ENCODE results near the gene PDZD2.

Gene PDZD2

DNA sequence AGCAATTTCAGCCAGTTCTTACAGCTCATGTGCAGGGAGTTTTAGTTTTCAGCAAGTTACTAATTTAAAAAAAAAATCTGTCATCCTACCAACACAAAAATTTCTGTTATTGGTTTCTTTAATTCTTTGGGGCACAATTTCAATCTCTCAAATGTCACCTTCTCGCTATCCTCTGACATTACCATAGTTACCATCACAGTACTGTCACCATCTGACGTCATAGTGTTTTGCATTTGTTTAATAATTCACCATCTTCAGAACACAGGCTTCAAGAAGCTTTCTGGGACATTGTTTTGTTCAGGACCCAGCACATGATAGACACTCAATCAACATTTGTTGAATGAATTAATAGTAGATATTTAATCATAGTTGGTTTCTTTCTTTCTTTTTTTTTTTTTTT is 155.1 kb downstream of the PDZD2 start:
- Histone ChIP-seq H3K9me3 (no peaks in the 10 kb centered on the region), H3K27me3 (no peaks in the 10 kb centered on the region), H3K4me1 (ENCODE audit: control insufficient read depth in 1 of 2, insufficient read depth in 1 of 2, low read depth in 1 of 2, low read length in 1 of 2) (no peaks in the 10 kb centered on the region), H3K36me3 (no peaks in the 10 kb centered on the region), H3K27ac (no peak overlapping the region), H3K4me3 (ENCODE audit: low read depth in 1 of 2, low read length in 1 of 2) (no peak overlapping the region)
- TF ChIP-seq, protein P1, sequence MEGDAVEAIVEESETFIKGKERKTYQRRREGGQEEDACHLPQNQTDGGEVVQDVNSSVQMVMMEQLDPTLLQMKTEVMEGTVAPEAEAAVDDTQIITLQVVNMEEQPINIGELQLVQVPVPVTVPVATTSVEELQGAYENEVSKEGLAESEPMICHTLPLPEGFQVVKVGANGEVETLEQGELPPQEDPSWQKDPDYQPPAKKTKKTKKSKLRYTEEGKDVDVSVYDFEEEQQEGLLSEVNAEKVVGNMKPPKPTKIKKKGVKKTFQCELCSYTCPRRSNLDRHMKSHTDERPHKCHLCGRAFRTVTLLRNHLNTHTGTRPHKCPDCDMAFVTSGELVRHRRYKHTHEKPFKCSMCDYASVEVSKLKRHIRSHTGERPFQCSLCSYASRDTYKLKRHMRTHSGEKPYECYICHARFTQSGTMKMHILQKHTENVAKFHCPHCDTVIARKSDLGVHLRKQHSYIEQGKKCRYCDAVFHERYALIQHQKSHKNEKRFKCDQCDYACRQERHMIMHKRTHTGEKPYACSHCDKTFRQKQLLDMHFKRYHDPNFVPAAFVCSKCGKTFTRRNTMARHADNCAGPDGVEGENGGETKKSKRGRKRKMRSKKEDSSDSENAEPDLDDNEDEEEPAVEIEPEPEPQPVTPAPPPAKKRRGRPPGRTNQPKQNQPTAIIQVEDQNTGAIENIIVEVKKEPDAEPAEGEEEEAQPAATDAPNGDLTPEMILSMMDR (IDR thresholded peaks at IDR 0.05) = no peak

DNA sequence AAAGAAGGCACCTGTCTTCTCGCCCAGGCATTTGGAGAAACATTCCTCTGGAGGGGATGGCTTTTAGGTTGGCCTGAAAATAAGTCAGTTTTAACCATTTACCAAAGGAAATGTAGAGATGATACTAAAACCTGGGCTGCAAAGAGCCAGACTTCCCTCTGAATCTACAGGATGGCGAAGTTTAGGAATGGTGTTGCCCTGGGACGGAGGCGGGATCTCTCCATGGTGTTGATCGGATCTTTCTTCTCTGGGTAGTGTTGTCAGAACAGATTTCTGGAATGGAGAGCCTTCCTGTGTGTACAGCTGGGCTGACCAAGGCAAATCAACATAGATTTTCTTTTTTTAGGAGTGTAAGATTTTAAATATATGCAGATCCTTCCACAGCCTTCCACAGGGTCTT is 159.2 kb downstream of the PDZD2 start:
- H3K27ac ChIP-seq = no peak overlapping the region
- H3K9me3 ChIP-seq = no peaks in the 10 kb centered on the region
- no peaks in the 10 kb centered on the region for H3K27me3 ChIP-seq
- no peak overlapping the region for H3K4me3 ChIP-seq (ENCODE audit: low read depth in 1 of 2, low read length in 1 of 2)
- TF ChIP-seq, protein P1 (IDR thresholded peaks at IDR 0.05) = no peak
- no peaks in the 10 kb centered on the region for H3K36me3 ChIP-seq
- no peaks in the 10 kb centered on the region for H3K4me1 ChIP-seq (ENCODE audit: control insufficient read depth in 1 of 2, insufficient read depth in 1 of 2, low read depth in 1 of 2, low read length in 1 of 2)

DNA sequence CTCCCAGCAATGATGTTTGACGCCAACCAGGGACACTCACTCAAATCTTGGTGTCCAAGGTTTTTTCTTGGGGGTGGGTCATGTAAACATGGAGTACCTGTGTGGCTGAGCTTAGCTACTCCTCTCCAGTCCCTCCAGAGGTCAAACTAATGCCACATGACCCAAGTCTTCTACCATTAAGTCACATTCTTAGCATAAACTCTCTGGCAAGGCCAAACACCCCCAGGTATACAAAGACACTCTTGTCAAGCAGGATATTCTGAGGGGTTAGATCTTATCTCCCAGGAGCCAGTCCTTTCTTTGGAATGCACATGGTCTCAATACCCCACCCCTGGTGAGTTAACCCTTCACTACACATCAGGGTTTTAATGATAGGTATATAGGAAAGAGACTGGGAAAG is 161.4 kb downstream of the PDZD2 start:
- H3K36me3 ChIP-seq = no peaks in the 10 kb centered on the region
- H3K27me3 ChIP-seq = no peaks in the 10 kb centered on the region
- no peak overlapping the region for H3K4me3 ChIP-seq (ENCODE audit: low read depth in 1 of 2, low read length in 1 of 2)
- no peaks in the 10 kb centered on the region for H3K9me3 ChIP-seq
- TF ChIP-seq, protein P1 (IDR thresholded peaks at IDR 0.05) = no peak
- no peak overlapping the region for H3K27ac ChIP-seq
- no peaks in the 10 kb centered on the region for H3K4me1 ChIP-seq (ENCODE audit: control insufficient read depth in 1 of 2, insufficient read depth in 1 of 2, low read depth in 1 of 2, low read length in 1 of 2)

DNA sequence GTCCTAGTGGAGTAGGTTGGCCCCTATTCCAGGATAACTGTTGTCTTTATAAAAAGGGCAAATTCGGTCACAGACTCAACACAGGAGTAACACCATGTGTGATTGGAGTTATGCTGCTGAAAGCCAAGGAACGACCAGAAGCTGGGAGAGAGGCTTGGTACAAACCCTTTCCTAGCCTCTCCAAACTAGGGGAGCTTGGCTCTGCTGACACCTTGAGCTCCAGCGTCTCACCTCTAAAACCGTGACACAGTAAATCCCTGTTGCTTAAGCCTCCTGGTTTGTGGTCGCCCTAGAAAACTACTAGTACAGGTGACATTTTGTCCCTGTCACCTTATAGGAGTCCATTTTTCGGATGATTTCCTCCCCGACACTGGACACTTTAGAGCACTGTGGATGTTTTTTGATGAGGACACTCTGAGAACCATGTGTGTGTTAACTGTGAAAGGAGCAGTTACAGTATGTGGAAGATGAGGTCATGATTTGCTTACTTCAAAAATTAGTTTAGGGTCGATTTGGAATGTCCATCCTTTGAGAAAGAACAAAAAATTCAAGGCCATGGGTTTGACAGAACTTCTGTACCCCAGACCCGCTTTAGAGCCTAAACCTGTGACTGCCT is 167.0 kb downstream of the PDZD2 start:
- H3K36me3 ChIP-seq = no peaks in the 10 kb centered on the region
- TF ChIP-seq, protein P1 (IDR thresholded peaks at IDR 0.05) = no peak
- H3K9me3 ChIP-seq = no peaks in the 10 kb centered on the region
- H3K4me3 ChIP-seq (ENCODE audit: low read depth in 1 of 2, low read length in 1 of 2) = no peak overlapping the region
- no peaks in the 10 kb centered on the region for H3K27me3 ChIP-seq
- H3K4me1 ChIP-seq (ENCODE audit: control insufficient read depth in 1 of 2, insufficient read depth in 1 of 2, low read depth in 1 of 2, low read length in 1 of 2) = no peaks in the 10 kb centered on the region
- no peak overlapping the region for H3K27ac ChIP-seq

- Histone ChIP-seq H3K9me3 (no peaks in the 10 kb centered on the region), H3K27ac (no peak overlapping the region), H3K27me3 (no peaks in the 10 kb centered on the region), H3K4me1 (ENCODE audit: control insufficient read depth in 1 of 2, insufficient read depth in 1 of 2, low read depth in 1 of 2, low read length in 1 of 2) (no peaks in the 10 kb centered on the region), H3K4me3 (ENCODE audit: low read depth in 1 of 2, low read length in 1 of 2) (no peak overlapping the region), H3K36me3 (no peaks in the 10 kb centered on the region)
- TF ChIP-seq, protein P1 (IDR thresholded peaks at IDR 0.05) = no peak
Measured at GRCh38 chr5:31806561-31806960, 167.6 kb downstream of the PDZD2 start.

Measured in neutrophil (primary cell).